Epidermal melanocyte (primary cell): Measurements from ENCODE around the gene NEURL1B.

Experiments
- DNase-seq: peaks from one replicate; pipeline ENCODE4 v3.0.0; 2011; ENCODE audit warnings: low spot score; ENCODE audit not compliant: insufficient read length

NEURL1B gene

DNA sequence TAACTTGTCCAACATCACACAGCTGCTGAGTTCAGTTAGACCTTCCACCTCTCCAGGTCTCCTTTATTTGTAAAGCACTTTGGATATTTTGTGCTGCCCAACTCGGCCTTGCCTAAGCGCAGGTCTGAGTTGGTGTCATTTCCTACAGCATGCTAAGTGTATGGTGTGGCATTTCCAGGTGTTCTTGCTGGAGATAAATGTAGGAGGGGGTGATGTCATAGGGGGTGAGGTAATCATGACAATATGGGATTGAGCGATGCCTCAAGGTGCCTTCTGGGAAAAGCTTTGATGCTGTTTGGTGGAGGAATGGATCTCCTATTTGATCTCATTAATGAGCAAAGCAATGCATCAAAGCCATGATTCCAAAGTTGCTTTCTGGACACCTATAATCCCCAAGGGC, 32.3 kb upstream of the NEURL1B start:
- no peak for DNase-seq

DNA sequence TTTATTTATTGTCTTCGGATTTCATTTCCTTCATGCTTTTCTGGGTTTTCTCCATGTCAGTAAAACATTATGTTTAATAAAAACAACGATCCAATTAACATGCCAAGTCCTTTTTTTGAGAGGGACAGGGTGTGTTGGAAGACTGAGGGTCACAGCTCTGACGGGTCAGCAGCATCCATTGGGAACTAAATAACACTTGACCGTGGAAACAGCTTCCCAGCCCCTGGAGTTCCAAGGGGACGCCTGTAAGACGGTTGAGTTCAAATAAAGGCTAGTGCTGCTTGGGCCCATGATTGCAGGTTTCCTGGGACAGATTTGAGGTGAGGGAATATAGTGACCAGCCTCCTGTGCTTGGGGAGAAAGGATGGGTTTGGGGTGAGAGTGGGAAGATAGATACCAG, 30.4 kb upstream of the NEURL1B start:
- no peak for DNase-seq

DNA sequence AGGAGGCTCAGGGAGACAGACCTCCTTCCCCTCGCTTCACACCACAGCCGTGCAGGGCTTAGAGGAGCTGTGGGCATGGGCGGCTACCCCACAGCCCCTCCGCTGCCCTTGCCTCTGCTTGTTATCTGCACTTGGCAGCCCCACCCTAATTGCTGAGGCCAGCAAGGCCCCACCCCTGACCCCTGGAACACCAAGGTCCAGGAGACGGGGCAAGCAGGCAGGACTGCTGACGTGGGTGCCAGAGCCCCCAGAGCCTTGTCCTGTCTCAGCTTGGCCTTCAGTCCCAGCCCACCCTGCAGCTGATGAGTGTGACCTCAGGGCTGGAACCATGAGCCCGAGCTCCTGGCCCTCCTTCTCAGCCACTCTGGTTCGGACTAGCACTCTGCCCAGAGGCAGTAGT, 29.1 kb upstream of the NEURL1B start:
- DNase-seq = no peak

DNA sequence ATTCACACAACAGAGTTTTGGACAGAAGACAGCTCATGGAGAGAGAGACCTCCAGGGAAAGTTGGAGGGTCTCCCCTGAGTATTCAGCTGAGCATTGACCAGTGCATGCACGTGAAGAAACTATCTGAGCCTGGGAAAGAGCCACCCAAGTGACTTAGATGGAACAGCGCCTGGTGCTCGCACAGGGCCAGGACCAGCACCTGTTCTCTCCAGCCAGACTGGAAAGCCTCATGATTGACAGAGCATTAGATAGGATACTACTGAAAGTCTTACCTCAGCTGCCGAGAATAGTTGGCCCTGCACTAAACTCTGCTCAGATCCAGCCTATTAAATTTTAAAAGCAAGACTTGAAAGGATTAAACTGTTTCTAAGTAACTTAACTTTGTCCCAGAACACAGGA, 28.3 kb upstream of the NEURL1B start:
- no peak for DNase-seq

DNA sequence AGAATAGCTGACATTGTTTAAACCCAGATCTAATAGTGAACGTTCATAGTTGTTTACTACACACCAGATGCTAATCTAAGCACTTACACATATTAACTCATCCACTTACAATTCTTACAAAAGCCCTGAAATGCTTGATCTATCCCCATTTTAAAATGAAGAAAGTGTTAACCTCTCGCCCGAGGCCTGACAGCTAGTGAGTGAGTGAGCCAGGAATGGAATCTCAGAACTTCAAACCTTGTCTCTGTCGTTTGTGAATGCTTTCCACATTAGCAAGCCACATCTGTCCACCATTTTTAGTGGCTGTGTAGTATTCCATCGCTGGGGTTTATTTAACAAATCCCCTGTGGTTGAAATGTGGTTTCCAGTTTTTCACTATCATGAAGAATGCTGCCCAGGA, 24.9 kb upstream of the NEURL1B start:
- no peak for DNase-seq

DNA sequence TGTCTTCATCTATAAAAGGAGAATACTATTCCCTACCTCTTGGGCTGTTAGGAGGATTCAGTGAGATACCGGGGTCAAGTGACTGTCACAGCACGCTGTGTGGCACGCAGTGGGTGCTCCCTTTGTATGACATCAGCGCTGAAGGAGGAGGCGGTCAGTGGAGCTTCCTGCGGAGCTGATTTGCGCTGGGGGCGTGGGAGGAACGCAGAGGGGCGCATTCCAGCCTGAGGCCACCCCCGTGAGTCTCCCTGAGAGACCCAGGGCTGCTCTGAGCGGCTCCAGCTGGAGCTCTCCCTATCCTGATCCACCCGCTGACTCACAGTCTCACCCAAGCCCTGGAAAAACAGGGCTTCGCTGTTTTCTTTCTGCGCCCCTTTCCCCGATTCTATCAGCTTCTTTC, 24.3 kb upstream of the NEURL1B start:
- DNase-seq = no peak

DNA sequence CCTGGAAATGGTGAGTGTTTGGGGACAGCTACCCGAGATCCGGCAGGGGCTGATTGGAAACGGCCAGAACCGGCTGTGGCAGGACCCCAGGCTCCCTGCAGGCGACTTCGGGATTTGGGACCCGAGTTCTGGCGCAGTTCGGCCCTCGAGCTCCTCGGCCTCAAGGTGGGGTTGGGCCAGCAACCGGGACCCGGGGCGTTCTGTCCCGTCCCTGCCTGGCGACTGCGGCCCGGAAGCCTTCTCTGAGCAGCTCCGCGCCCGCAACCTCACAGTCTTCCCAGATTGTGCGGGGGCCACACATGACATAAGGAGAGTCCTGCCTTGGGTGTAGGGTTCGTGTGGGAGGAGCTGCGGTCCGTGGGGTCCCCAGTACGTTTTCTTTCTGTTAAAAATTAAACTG, 23.2 kb upstream of the NEURL1B start:
- no peak for DNase-seq

DNA sequence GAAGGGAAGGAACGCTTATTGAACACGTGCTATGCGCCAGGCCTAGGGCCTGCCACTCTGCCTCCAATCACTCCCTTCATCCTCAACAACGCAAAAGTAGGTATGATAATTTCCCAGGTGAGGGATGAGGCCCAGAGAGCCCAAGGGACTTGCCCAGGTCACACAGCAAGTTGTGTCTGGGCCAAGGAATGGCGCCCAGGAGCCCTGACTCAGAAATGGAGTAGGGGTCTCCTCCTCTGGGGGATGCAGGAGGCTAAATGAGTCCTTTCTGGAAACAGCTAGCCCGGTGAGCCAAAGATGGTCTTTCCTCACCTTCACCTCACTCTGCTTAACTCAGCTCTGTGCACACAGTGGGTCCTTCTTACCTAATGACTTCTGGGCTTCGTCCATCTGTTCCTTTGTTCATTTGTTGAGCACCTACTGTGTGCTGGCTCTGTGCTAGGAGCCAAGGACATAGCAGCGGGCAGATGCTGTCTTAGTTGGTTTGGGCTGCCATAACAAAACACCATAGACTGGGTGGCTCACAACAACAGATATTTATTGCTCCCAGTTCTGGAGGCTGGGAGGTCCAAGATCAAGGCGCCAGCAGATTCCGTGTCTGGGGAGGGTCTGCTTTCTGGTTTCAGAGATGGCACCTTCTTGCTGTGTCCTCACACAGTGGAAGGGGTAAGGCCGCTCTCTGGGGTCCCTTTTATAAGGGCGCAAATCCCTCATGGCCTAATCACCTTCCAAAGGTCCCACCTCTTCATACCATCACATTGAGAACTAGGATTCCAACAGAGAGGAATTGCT, 22.3 kb upstream of the NEURL1B start:
- no peak for DNase-seq

DNA sequence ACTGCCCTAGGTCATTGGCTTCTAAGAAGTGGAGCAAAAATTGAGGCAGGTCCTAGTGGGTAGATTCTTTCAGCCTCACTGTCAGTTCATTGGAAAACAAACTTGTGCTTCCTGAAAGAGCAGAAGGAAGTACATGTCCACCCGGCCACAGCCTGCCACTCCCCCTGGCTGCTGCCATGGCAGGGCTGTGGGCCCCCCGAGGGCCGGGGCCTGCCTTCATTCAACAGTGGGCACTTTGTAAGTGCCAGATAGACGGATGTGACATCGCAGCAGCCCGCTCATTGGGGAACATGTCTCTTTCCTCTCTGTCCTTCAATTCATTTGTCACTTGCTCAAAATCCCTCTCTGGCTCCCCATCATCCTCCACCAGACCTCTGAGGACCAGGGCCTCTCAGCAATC, 20.6 kb upstream of the NEURL1B start:
- DNase-seq = no peak

DNA sequence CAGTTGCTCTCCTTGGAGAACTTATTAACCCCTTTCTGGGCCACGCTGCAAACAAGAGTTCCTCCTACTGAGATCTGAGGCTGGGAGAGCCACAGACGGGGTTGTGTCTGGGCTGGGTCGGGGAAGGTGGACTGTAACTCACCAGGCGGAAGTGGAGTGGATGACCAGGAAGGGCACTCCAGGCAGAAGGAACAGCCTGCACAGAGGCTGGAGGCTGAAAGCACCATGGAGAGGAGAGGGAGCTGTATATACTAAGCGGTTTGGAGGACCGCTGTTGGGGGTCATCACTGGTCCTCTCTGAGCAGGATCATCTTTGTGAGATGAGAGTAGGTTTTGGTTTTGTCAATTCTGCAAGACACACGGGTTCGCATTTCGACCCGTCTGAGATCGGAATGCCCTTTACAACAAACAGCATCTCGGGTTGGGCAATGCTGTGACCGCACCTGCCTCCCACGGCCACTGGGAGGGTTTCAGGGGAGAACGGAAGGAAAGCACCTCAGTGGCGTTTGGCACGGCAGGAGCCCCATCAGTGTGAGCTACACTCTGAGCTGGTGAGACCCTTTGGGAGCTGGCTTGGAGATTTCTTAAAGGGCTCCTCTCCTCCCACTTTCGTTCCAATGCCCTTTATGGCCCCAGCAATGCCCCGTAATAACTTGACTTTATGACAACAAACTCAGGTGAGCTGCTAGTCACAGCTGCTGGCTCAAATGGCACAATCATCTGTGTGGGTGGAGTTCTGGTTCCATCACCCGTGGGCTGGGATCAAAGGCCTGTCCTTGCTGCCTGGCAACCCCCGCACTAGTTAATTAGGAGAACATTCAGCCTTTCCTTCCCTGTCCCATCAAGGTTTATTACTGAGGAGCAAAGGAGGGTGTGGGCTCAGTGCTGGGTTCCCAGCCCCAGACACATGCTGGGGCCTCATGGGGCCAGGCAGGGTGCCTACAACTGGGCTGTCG, 18.7 kb upstream of the NEURL1B start:
- DNase-seq = no peak

DNA sequence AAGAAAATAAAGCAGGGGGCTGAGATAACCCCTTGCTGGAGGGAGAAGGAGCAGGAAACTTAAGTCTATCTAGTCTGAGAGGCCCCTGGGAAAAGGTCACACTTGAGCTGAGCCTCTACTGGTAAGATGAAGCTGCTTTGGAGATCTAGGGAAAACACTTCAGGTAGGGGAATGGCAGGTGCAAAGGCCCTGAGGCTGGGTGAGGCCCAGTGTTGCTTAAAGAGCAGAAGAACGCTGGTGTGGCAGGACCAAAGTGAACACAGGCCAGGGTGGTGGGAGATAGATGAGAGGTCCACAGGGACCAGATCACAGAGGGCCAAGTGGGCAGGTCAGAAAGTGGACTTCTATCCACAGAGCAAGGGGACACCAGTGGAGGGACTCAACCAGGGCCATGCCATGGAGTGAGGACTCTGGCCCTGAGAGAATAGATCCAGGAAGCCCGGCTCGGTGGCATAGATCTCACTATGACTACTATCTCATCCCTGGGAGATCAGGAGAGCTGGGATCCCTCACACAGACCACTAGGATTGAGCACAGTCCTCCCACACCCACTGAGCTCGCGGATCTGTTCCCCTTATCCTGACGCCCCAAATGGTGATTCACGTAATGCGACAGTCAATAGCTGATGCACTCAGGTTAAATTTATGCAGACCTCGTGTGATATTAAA, 17.6 kb upstream of the NEURL1B start:
- no peak for DNase-seq

DNA sequence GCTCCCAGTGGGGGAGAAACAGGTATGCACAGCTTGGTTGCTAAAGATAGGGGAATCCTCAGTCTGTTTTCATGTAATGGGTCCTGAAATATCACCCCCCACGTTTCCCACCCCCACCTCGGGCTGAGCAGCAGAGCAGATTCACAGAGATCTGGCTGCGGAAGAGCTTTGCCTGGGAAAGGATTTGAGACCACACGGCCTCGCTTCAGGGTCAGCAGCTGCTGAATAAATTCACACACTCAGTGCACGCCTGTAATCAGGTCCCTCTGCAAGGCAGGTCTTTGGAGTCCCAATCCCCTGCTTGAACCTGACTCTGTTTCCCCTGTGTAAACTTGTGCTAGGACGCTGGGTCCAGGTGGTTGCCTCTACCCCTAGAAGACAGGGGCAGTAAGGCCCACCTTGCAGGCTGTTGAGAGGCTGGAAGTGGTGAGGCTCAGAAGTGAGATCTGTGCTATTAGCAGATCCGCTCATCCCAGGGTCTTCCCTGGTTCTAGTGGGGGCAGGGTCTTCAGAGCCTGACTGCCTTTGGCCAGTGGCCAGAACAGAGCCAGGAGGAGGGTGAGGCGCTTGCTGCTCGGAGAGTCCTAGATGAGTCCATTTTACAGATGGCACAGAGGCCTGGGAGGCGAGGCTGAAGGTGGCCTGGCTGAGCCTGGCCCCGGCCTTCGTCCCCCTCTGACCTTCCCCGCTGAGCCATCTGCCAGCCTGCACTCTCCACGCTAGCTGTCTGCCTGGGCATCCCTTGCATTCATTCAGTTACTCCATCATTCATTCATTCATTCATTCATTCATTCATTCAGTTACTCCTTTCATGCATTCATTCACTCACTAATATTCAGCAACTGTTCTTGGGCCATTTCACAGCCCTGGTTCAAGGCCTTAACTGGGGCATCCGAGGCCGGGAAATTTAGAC, 16.7 kb upstream of the NEURL1B start:
- DNase-seq = no peak

DNA sequence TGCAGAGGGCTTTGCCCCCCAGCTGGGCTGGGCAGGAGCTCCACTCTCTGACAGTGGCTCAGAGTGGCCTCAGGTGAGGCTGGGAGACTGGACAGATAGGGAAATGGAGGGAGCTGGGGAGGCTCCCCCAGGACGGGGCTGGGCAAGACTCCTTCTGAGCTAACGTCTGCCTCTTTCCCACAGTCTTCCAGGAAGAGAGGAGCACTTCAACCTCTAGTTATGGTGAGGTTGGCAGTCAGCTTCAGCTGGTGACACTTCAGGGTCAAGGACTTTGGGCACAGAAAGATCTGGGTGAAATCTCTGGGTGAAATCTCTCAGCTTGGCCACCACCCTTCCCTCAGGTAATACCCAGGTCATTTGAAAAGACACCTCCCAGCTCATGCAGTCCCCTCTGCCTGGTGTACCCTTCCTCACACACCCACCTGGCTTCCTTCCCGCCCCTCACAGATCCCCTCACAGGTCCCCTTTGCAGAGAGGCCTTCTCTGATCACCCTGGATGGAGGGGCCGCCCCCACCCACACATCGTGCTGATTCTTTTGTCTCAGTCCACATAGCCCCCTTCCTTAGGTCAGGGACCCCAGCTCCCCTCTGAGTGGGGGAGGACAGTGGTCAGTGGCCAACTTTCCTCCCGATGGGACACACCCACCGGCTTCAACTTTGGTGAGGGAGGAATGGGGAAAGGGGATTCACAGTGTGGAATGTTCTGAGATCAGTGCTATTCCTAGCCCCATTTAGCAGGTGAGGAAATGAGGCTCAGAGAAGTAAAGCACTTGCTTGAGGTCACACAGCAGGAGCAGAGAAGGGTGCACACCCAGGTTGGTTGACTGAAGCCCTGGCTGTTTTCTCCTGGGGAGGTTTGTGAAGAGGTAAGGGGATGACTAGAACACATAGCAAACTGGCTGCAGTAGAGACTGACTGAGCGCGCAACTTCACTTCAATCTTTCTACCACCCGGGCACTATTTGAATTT, 15.8 kb upstream of the NEURL1B start:
- DNase-seq = no peak

DNA sequence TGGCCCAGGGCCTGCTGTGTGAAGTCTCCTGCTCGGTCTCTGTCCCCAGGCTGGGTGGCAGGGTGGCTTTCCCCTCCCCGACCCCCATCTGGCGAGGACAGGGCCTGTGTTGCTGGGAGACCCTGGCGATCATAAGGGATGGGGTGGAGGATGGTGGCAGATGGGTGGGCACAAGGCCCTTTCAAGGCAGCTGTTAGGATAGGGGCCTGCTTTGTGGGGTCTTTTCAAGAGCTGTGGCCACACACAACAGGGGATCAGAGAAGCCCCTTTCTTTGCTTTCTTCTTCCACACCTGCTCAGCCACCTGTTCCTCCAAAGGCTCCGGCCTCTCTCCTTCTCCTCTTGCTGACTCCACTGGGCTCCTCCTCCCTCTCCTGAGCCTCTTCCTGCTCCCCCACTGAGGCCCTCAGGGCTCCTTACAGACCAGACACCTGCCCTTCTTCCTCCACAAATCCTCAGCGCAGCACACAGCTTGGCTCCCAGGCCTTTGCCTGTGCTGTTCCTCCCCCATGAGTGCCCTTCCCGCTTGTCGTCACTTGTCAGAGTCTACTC, 15.0 kb upstream of the NEURL1B start:
- DNase-seq = no peak

DNA sequence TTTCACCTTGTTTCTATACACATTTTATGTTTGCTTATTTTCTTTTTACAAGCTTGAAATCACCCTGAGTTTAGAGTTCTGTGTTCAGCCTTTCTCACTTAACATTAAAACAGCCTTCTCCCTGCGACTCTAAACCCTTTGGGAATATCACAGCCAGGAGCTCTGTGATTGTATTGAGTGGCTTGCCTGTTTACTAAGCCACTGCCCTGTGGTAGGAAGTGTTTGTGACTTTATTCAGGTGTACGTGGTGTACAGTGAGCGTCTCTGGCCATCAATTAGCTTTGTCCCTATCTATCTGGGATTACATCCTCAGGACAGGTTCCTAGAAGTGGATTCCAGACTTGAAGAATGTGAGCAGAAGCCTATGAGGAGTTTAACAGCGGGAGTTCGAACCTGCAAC, 11.0 kb upstream of the NEURL1B start:
- DNase-seq = no peak

DNA sequence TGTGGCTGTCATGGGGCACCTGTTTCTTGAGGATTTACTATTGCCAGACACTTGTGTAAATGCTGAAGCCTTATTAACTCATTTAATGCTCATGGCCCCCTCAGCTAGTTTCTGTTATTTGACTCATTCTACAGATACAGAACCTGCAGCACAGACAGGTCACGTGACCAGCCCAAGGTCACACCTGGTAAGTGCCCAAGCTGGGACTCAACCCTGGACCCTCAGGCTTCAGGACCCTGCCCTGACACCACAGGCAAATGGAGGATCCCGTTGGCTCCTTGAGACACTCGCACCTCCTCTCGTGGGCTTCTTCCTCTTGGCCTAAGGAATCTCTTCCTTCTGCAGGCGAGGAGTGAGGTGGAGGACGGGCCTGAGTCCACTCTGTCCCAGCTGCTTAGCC, 10.6 kb upstream of the NEURL1B start:
- no peak for DNase-seq

DNA sequence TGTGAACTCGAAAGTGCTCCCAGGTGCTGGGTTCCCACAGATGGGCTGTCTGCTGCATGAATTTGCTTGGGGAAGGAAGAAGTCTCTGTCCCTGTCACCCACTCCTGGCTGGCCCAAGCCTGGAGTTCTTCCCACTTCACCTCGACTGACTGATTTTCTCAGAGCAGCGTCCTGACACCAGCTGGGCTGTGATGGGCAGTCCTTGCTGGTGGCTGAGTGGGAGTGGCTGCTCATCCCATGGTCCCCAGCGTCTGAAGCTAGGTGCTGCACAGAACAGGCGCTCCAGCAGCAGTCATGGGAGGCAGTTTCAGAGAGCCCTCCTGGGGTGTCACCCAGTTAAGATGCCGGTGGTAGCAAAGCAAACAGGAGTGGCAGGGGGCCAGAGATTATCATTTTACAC, 10.1 kb upstream of the NEURL1B start:
- DNase-seq = no peak

DNA sequence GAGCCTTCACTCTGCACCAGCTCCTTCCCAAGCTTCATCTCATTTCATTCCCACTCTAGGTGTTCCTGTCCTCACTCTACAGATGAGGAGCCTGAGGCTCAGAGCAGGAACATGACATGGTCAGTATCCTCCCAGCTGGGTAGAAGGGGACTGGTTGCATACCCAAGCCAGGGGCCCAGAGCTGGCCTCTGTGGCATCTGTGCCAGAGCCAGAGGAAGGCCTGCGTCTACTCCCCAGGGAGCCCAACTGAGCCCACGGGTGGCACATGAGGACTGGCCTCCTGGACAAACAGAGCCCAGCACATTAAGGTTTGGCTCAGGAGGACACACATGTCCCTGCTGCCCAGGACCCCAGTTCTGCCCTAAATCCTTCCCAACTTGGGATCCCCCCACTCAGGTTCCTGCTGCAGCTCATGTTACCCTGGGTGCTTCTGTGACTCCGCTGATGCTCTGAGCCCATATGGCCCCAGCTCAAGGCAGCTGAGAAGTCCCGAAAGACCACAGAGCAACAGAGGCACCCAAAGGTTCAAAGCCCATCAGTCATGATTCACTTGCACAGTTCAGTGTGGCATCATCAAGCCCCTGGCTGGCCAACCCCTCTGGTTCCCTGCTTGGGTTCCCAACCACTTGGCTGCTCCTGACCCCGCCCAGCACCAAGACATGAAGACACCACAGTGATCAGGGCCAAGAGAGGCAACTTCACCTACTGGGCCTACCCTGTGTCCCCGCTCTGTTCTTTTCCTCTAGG, 8.5 kb upstream of the NEURL1B start:
- no peak for DNase-seq
